PC-3 (cell line): ENCODE data around the gene ZFX. TPM values are rescaled to one million over a fixed set of nuclear protein-coding genes. Genes with fewer than 3 reads are reported as not detected.
A peak's percentile ranks its signal among the peaks of the same experiment; 100 is the strongest.

ENCODE experiments used
- ATAC-seq: fragments of 200-7000 bp; cut with Tn5 transposase; 2 replicates; pipeline ENCODE4 v1.9.1; 2020; ENCODE audit warnings: mild to moderate bottlenecking, moderate library complexity
- Bru-seq: library from RNA; stranded (reverse); fragments of 400-500 nt; gene quantifications from one replicate; lab custom pipeline; 2021; lab: Mats Ljungman, UMichigan
- BruChase-seq, 2 experiments: library from RNA; stranded (reverse); fragments of 400-500 nt; gene quantifications; one replicate each; lab custom pipeline; 2021; lab: Mats Ljungman, UMichigan
- BruUV-seq: library from RNA; stranded (reverse); fragments of 400-500 nt; replicated peaks from 2 replicates; lab custom pipeline; 2021; lab: Mats Ljungman, UMichigan
- CTCF ChIA-PET: fragments of 300-600 bp; sonication (Branson Sonifier 250); formaldehyde crosslinking; loops from one replicate; lab custom pipeline; 2022; ENCODE audit warnings: antibody characterized with exemption; lab: Charles Lee
- POLR2A ChIA-PET: fragments of 300-600 bp; sonication (Branson Sonifier 250); formaldehyde crosslinking; loops from one replicate; lab custom pipeline; 2022; ENCODE audit warnings: antibody characterized with exemption; ENCODE audit not compliant: unreplicated experiment; lab: Charles Lee
- DNase-seq: peaks from one replicate; pipeline ENCODE4 v3.0.0-alpha.2; 2015
- H2AFZ ChIP-seq: fragments of 300-600 bp; sonication (generic); 2 replicates; pipeline ENCODE4 v1.6.0; 2016; ENCODE audit warnings: antibody characterized with exemption, low read length
- H3F3A ChIP-seq: fragments of 300-600 bp; sonication (generic); one replicate; pipeline ENCODE4 v1.6.0; 2017; ENCODE audit warnings: antibody characterized with exemption, low read length, control low read depth, mild to moderate bottlenecking; ENCODE audit not compliant: unreplicated experiment
- H3K27ac ChIP-seq: fragments of 300-600 bp; sonication (generic); 2 replicates; pipeline ENCODE4 v1.5.1; 2016; ENCODE audit warnings: mild to moderate bottlenecking, low read length
- H3K27me3 ChIP-seq: fragments of 300-600 bp; sonication (generic); 2 replicates; pipeline ENCODE4 v1.6.1; 2016; ENCODE audit warnings: low read length, mixed read lengths
- H3K36me3 ChIP-seq: fragments of 300-600 bp; sonication (generic); 2 replicates; pipeline ENCODE4 v1.6.1; 2016; ENCODE audit warnings: low read depth, mixed run types, low read length, mixed read lengths
- H3K4me1 ChIP-seq: fragments of 300-600 bp; sonication (generic); 2 replicates; pipeline ENCODE4 v1.5.1; 2016; ENCODE audit warnings: low read length; ENCODE audit not compliant: insufficient read depth
- H3K4me2 ChIP-seq: fragments of 300-600 bp; sonication (generic); 2 replicates; pipeline ENCODE4 v1.6.0; 2016; ENCODE audit warnings: low read length
- H3K4me3 ChIP-seq: fragments of 300-600 bp; sonication (generic); 2 replicates; pipeline ENCODE4 v1.5.1; 2016; ENCODE audit warnings: mild to moderate bottlenecking, low read length, mixed read lengths
- H3K79me2 ChIP-seq: fragments of 300-600 bp; sonication (generic); 2 replicates; pipeline ENCODE4 v1.6.1; 2017; ENCODE audit warnings: low read length, mixed read lengths
- H3K9ac ChIP-seq: fragments of 300-600 bp; sonication (generic); 2 replicates; pipeline ENCODE4 v1.6.0; 2016; ENCODE audit warnings: mild to moderate bottlenecking, low read length
- H3K9me2 ChIP-seq: fragments of 300-600 bp; sonication (generic); replicated peaks from 2 replicates; pipeline ENCODE4 v1.6.1; 2016; ENCODE audit warnings: mixed run types, low read length, mixed read lengths
- H3K9me3 ChIP-seq: fragments of 300-600 bp; sonication (generic); 2 replicates; pipeline ENCODE4 v1.6.1; 2016; ENCODE audit warnings: low read length, mixed read lengths
- H4K20me1 ChIP-seq: fragments of 300-600 bp; sonication (generic); 2 replicates; pipeline ENCODE4 v1.6.1; 2016; ENCODE audit warnings: low read length, mixed read lengths
- CTCF ChIP-seq: fragments of 300-600 bp; sonication (generic); conservative IDR thresholded peaks from 2 replicates; pipeline ENCODE4 v1.5.1; 2017; ENCODE audit warnings: antibody characterized with exemption, low read depth, mild to moderate bottlenecking, low read length
- EZH2 ChIP-seq: fragments of 300-600 bp; sonication (generic); IDR thresholded peaks from one replicate; pipeline ENCODE4 v1.6.1; 2017; ENCODE audit warnings: antibody characterized with exemption, mild to moderate bottlenecking, low read length; ENCODE audit not compliant: unreplicated experiment
- EZH2phosphoT487 ChIP-seq: fragments of 300-600 bp; sonication (generic); IDR thresholded peaks from 2 replicates; pipeline ENCODE4 v1.6.1; 2018; ENCODE audit warnings: mild to moderate bottlenecking, antibody characterized with exemption, low read length, borderline replicate concordance
- intact Hi-C: fragments of 100-400 bp; cut with micrococcal nuclease; formaldehyde crosslinking; loops from 2 replicates; pipeline ENCODE4 v1.9.0; 2023
- long read RNA-seq: library from polyadenylated mRNA; unstranded; transcript quantifications from one replicate; pipeline ENCODE4 v2.0.0, GENCODE V29; 2021; ENCODE audit not compliant: unreplicated experiment
- total RNA-seq: library from RNA; depleted of rRNA; stranded (reverse); fragments of >200 nt; gene quantifications from 2 replicates; pipeline ENCODE4 v1.2.3, GENCODE V29; 2014; rRNA removed

ZFX gene
- total RNA-seq (21.0 and 25.9 TPM in 2 replicates), Bru-seq, nascent RNA (percentile 92 among the genes with signal in this experiment), BruChase-seq, experiment 1, labeled RNA remaining after a 6-hour chase (percentile 89 among the genes with signal in this experiment), BruChase-seq, experiment 2, labeled RNA remaining after a 2-hour chase (percentile 92 among the genes with signal in this experiment)
- long read RNA-seq, partial matches to known transcripts, result 12 of 38 reads
- long read RNA-seq, other reads (novel, unspliced or antisense), result 25 of 38 reads

GRCh38 chrX:24149351-24150050, at the start of gene ZFX:
TSS of gene ZFX (plus strand) at chrX:24149729. CDS start at chrX:24172743, 23,014 bp downstream.
- peaks cover 50% of the 10 kb centered on the region for H3K79me2 ChIP-seq
- H4K20me1 ChIP-seq, result peaks cover 38% of the 10 kb centered on the region
- peak within 1 kb of the TSS; percentile 95 for H3K4me3 ChIP-seq
- peak within 1 kb of the TSS; percentile 95 for H3K9ac ChIP-seq
- no TSS peak for BruUV-seq
- H3K9me2 ChIP-seq, result no peaks in the 10 kb centered on the region
- ATAC-seq, result peak; percentile 50
- H3K4me2 ChIP-seq, result peak within 1 kb of the TSS; percentile 93
- peak within 1 kb of the TSS; percentile 78 for H3K27ac ChIP-seq
- peak within 1 kb of the TSS; percentile 74 for H2AFZ ChIP-seq
- ChIA-PET POLR2A (no interaction called here), CTCF (no interaction called here)
- intact Hi-C loops, result loop anchor here (2.0 to 10.0 kb wide), 3 partner anchors 52 to 95 kb away; no protein-coding TSS in a partner anchor
- TF ChIP-seq EZH2phosphoT487 (no peak), CTCF (no peak), EZH2 (no peak)
- H3K4me1 ChIP-seq, result peaks cover 65% of the 10 kb centered on the region
- H3K36me3 ChIP-seq, result peaks cover 5% of the 10 kb centered on the region; the same call in 1 of the 2 replicates
- H3K27me3 ChIP-seq, result no peaks in the 10 kb centered on the region
- peaks cover 3% of the 10 kb centered on the region for H3F3A ChIP-seq
- DNase-seq, result peak; percentile 42
- no peaks in the 10 kb centered on the region for H3K9me3 ChIP-seq

- intact Hi-C loops, result no loop called here
- Histone ChIP-seq H3K36me3 (no peaks in the 10 kb centered on the region), H2AFZ (no peak overlapping the region), H3K4me3 (no peak overlapping the region), H3K79me2 (no peaks in the 10 kb centered on the region), H3K27me3 (no peaks in the 10 kb centered on the region), H3K9me2 (no peaks in the 10 kb centered on the region), H3K4me1 (peaks cover 11% of the 10 kb centered on the region), H3F3A (no peaks in the 10 kb centered on the region), H3K9me3 (no peaks in the 10 kb centered on the region), H3K4me2 (no peak overlapping the region), H3K27ac (no peak overlapping the region), H4K20me1 (no peaks in the 10 kb centered on the region), H3K9ac (no peak overlapping the region)
- no peak for TF ChIP-seq EZH2phosphoT487
- TF ChIP-seq EZH2, result no peak
- TF ChIP-seq CTCF, result no peak
- POLR2A ChIA-PET, result no interaction called here
- CTCF ChIA-PET, result no interaction called here
- DNase-seq, result no peak
- BruUV-seq, result no TSS peak
- no peak for ATAC-seq
These were observed 48.8 kb upstream of the ZFX start for GRCh38 chrX:24100713-24101112.

- no peaks in the 10 kb centered on the region for H3K79me2 ChIP-seq
- no peaks in the 10 kb centered on the region for H3F3A ChIP-seq
- no peaks in the 10 kb centered on the region for H3K4me1 ChIP-seq
- no peaks in the 10 kb centered on the region for H4K20me1 ChIP-seq
- H3K4me2 ChIP-seq, result no peak overlapping the region
- no peak overlapping the region for H3K9ac ChIP-seq
- POLR2A ChIA-PET, result no interaction called here
- H3K36me3 ChIP-seq, result no peaks in the 10 kb centered on the region
- no peaks in the 10 kb centered on the region for H3K9me3 ChIP-seq
- H2AFZ ChIP-seq, result no peak overlapping the region
- intact Hi-C loops, result no loop called here
- CTCF ChIA-PET, result no interaction called here
- no peak overlapping the region for H3K4me3 ChIP-seq
- TF ChIP-seq EZH2 (no peak), EZH2phosphoT487 (no peak), CTCF (no peak)
- no peak for DNase-seq
- BruUV-seq, result no TSS peak
- ATAC-seq, result no peak
- no peaks in the 10 kb centered on the region for H3K9me2 ChIP-seq
- H3K27ac ChIP-seq, result no peak overlapping the region
- no peaks in the 10 kb centered on the region for H3K27me3 ChIP-seq
These were observed 39.5 kb upstream of the ZFX start for GRCh38 chrX:24110069-24110468.
